Caco-2 (cell line): Measurements from ENCODE around the gene CRNKL1. TPM values are rescaled to one million over a fixed set of nuclear protein-coding genes. Genes with fewer than 3 reads are reported as not detected.

Experiments
- BruUV-seq: library from RNA; stranded (reverse); fragments of 400-500 nt; replicated peaks from 2 replicates; lab custom pipeline; 2021; lab: Mats Ljungman, UMichigan
- CTCF ChIA-PET: fragments of 300-600 bp; sonication (Branson Sonifier 250); formaldehyde crosslinking; loops from one replicate; lab custom pipeline; 2022; ENCODE audit warnings: antibody characterized with exemption; lab: Charles Lee
- POLR2A ChIA-PET: fragments of 300-600 bp; sonication (Branson Sonifier 250); formaldehyde crosslinking; loops from one replicate; lab custom pipeline; 2022; ENCODE audit warnings: antibody characterized with exemption; lab: Charles Lee
- DNase-seq, 2 experiments: peaks; one replicate each; pipeline versions ENCODE4 v3.0.0 to v3.0.0-alpha.2; 2020 to 2022
- H3K27me3 ChIP-seq: replicated peaks from 2 replicates; pipeline ENCODE4 v1.6.0; 2011; ENCODE audit warnings: low read length; ENCODE audit not compliant: control insufficient read depth, insufficient read depth
- H3K36me3 ChIP-seq: 2 replicates; pipeline ENCODE4 v1.5.1; 2011; ENCODE audit warnings: low read length; ENCODE audit not compliant: control insufficient read depth, insufficient read depth
- H3K4me1 ChIP-seq: fragments of 250-450 bp; sonication (Bioruptor Pico); 2 replicates; pipeline ENCODE4 v1.5.1; 2020; ENCODE audit warnings: mild to moderate bottlenecking
- H3K4me3 ChIP-seq: 2 replicates; pipeline ENCODE4 v1.5.1; 2011; ENCODE audit warnings: low read depth, mild to moderate bottlenecking, control low read depth, low read length
- H3K9me3 ChIP-seq: fragments of 250-450 bp; sonication (Bioruptor Pico); 2 replicates; pipeline ENCODE4 v1.5.1; 2020; ENCODE audit warnings: mild to moderate bottlenecking, moderate library complexity
- H3K27ac Mint-ChIP-seq: one replicate; pipeline ENCODE4 v1.8.0; 2022; ENCODE audit warnings: mixed read lengths; ENCODE audit not compliant: unreplicated experiment
- H3K27me3 Mint-ChIP-seq: one replicate; pipeline ENCODE4 v1.8.0; 2022; ENCODE audit warnings: mixed read lengths; ENCODE audit not compliant: insufficient read depth, unreplicated experiment
- H3K36me3 Mint-ChIP-seq: one replicate; pipeline ENCODE4 v1.8.0; 2022; ENCODE audit warnings: mild to moderate bottlenecking, mixed read lengths; ENCODE audit not compliant: insufficient read depth, unreplicated experiment
- H3K4me1 Mint-ChIP-seq: one replicate; pipeline ENCODE4 v1.8.0; 2022; ENCODE audit warnings: low read depth, mixed read lengths; ENCODE audit not compliant: unreplicated experiment
- H3K4me3 Mint-ChIP-seq: one replicate; pipeline ENCODE4 v1.8.0; 2022; ENCODE audit warnings: mild to moderate bottlenecking, moderate library complexity, mixed read lengths; ENCODE audit not compliant: unreplicated experiment
- H3K9me3 Mint-ChIP-seq: one replicate; pipeline ENCODE4 v1.8.0; 2022; ENCODE audit warnings: mixed read lengths; ENCODE audit not compliant: unreplicated experiment
- intact Hi-C: fragments of 100-400 bp; cut with micrococcal nuclease; formaldehyde crosslinking; loops from one replicate; pipeline ENCODE4 v1.10.0; 2022; ENCODE audit not compliant: unreplicated experiment
- total RNA-seq: library from RNA; stranded (reverse); gene quantifications from 2 replicates; pipeline ENCODE4 v1.2.3, GENCODE V29; 2022
- TF ChIP-seq, protein P1 (sequence below), 2 experiments: fragments of 200-600 bp in 1 of 2; IDR thresholded peaks; 1 replicate in 1 of 2; 2 replicates in 1 of 2; pipeline versions ENCODE4 v1.5.1 to v1.8.0; 2011 to 2022; ENCODE audit warnings: antibody characterized with exemption in 1 of 2, control low read depth in 1 of 2, inconsistent platforms in 1 of 2, low read depth in 1 of 2, low read length in 1 of 2, mild to moderate bottlenecking in 1 of 2, moderate library complexity in 1 of 2; ENCODE audit not compliant: insufficient read depth in 1 of 2, severe bottlenecking in 1 of 2, unreplicated experiment in 1 of 2

CRNKL1 gene
- total RNA-seq, 1 experiment from 2014 or later, result 27.0 TPM

DNA sequence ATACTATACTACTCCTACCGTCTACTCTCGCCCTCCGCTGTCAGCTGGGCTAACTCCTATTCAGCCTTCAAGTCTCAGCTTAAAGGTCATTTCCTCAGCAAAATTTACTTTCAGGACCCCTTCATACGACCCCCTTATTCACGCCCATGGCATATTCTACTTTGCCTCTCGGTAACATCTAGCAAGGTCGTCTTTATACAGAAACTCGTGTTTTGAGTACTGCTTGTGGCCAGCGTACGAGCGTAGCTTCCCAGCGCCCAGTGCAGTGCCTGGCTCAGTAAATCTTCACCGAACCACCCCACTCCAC, 546 bp downstream of the CRNKL1 start:
- Histone ChIP-seq H3K36me3 (peaks cover 3% of the 10 kb centered on the region), H3K27me3 (no peaks in the 10 kb centered on the region), H3K4me3 (peak overlapping the region; percentile 53), H3K9me3 (no peaks in the 10 kb centered on the region), H3K4me1 (peaks cover 8% of the 10 kb centered on the region)
- Mint-ChIP-seq H3K36me3 (peaks cover 44% of the 10 kb centered on the region), H3K27ac (peak overlapping the region; percentile 99), H3K27me3 (no peaks in the 10 kb centered on the region), H3K9me3 (no peaks in the 10 kb centered on the region), H3K4me1 (no peaks in the 10 kb centered on the region), H3K4me3 (peak overlapping the region; percentile 97)
- DNase-seq, result no peak
- intact Hi-C loops, result loop anchor here (2.0 kb wide), 1 partner anchor 17 kb away; no protein-coding TSS in a partner anchor
- ChIA-PET POLR2A (interaction anchor here (0.5 to 2.3 kb wide), 5 partner anchors 11 to 79 kb away, joined by 3 to 12 read pairs (median 4); partner anchors contain the start of gene NAA20), CTCF (interaction anchor here (1.0 to 2.4 kb wide), 5 partner anchors 35 to 542 kb away, joined by 3 to 17 read pairs (median 6); partner anchors contain the start of gene NAA20)
- BruUV-seq, result no TSS peak
- TF ChIP-seq, protein P1, sequence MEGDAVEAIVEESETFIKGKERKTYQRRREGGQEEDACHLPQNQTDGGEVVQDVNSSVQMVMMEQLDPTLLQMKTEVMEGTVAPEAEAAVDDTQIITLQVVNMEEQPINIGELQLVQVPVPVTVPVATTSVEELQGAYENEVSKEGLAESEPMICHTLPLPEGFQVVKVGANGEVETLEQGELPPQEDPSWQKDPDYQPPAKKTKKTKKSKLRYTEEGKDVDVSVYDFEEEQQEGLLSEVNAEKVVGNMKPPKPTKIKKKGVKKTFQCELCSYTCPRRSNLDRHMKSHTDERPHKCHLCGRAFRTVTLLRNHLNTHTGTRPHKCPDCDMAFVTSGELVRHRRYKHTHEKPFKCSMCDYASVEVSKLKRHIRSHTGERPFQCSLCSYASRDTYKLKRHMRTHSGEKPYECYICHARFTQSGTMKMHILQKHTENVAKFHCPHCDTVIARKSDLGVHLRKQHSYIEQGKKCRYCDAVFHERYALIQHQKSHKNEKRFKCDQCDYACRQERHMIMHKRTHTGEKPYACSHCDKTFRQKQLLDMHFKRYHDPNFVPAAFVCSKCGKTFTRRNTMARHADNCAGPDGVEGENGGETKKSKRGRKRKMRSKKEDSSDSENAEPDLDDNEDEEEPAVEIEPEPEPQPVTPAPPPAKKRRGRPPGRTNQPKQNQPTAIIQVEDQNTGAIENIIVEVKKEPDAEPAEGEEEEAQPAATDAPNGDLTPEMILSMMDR (IDR thresholded peaks at IDR 0.05; ENCODE audit: insufficient read depth in 1 of 2, low read depth in 1 of 2, low read length in 1 of 2, severe bottlenecking in 1 of 2, unreplicated experiment in 1 of 2), result no peak

DNA sequence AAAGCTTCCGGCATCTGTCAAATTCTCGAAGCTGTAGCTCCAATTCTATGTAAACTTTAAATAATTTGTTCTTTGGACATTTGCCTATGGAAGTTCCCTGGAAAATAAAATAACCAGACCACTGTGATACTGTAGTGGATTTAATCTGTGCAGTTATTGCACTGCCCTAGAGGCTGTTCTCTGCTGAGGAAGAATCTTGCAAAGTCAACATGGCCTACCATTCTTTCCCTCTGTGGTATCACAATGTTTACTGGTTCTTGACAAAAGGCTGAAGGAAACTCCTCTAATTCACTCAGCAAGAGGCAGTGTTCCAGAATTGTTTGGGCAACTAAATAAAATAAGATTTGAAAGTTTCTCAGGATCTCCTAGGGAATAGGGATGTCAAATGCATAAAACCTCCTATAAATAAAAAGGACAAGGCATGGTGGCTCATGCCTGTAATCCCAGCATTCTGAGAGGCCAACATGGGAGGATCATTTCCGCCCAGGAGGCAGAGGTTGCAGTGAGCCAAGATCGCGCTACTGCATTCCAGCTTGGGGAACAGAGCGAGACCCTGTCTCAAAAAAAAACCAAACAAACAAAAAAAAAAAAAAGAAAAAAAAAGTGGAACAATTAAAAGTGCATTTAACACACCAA, 12.4 kb downstream of the CRNKL1 start:
- Histone ChIP-seq H3K4me1 (0 out of 2 replicates have a peak, but pooled peaks cover 8% of the 10 kb centered on the region), H3K27me3 (no peaks in the 10 kb centered on the region), H3K4me3 (no peak overlapping the region), H3K9me3 (no peaks in the 10 kb centered on the region), H3K36me3 (peaks cover 7% of the 10 kb centered on the region)
- intact Hi-C loops, result no loop called here
- BruUV-seq, result no TSS peak
- TF ChIP-seq, protein P1 (IDR thresholded peaks at IDR 0.05; ENCODE audit: insufficient read depth in 1 of 2, low read depth in 1 of 2, low read length in 1 of 2, severe bottlenecking in 1 of 2, unreplicated experiment in 1 of 2), result no peak
- no peaks in the 10 kb centered on the region for H3K9me3 Mint-ChIP-seq
- no peak for DNase-seq
- CTCF ChIA-PET, result no interaction called here
- H3K4me3 Mint-ChIP-seq, result no peak overlapping the region
- POLR2A ChIA-PET, result interaction anchor here (0.7 kb wide), 1 partner anchor 12 kb away, joined by 4 read pairs; no protein-coding TSS in a partner anchor
- H3K4me1 Mint-ChIP-seq, result peaks cover 12% of the 10 kb centered on the region
- H3K36me3 Mint-ChIP-seq, result peaks cover 83% of the 10 kb centered on the region
- H3K27me3 Mint-ChIP-seq, result no peaks in the 10 kb centered on the region
- no peak overlapping the region for H3K27ac Mint-ChIP-seq

DNA sequence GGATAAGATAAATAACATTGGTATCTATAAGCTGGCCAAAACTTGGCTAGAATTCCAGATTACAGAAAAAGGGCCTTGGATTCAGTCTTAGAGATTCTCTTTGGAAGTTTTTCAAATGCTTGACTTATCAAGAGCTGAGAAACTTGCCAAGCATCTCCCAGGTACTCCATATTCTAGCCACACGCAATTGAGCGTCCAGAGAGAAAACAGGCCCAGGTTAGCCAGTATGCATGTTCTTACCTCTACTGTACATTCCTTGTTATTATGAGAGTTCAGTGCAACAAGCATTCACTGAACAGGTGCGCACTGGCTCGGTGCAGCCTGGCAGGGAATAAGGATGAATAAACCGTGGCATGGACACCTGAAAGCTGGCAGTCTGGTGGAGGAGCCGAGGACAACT, 13.7 kb downstream of the CRNKL1 start:
- ChIA-PET CTCF (interaction anchor here (1.0 kb wide), 1 partner anchor 64 kb away, joined by 3 read pairs; no protein-coding TSS in a partner anchor), POLR2A (interaction anchor here (1.1 kb wide), 1 partner anchor 13 kb away, joined by 3 read pairs; the partner anchor contains the start of genes CFAP61 and CRNKL1)
- Mint-ChIP-seq H3K4me1 (peaks cover 12% of the 10 kb centered on the region), H3K27ac (no peak overlapping the region), H3K27me3 (no peaks in the 10 kb centered on the region), H3K36me3 (peaks cover 80% of the 10 kb centered on the region), H3K4me3 (no peak overlapping the region), H3K9me3 (no peaks in the 10 kb centered on the region)
- no TSS peak for BruUV-seq
- no peaks in the 10 kb centered on the region for H3K9me3 ChIP-seq
- no peak overlapping the region for H3K4me3 ChIP-seq
- intact Hi-C loops, result no loop called here
- no peak for DNase-seq
- 0 out of 2 replicates have a peak, but pooled peaks cover 8% of the 10 kb centered on the region for H3K4me1 ChIP-seq
- peaks cover 5% of the 10 kb centered on the region for H3K36me3 ChIP-seq
- TF ChIP-seq, protein P1 (IDR thresholded peaks at IDR 0.05; ENCODE audit: insufficient read depth in 1 of 2, low read depth in 1 of 2, low read length in 1 of 2, severe bottlenecking in 1 of 2, unreplicated experiment in 1 of 2), result no peak
- no peaks in the 10 kb centered on the region for H3K27me3 ChIP-seq
